ENCODE data around the gene PACS1. TPM values are rescaled to one million over a fixed set of nuclear protein-coding genes. Genes with fewer than 3 reads are reported as not detected.

PACS1 gene
- total RNA-seq, 1 donor from 2014 or later = 86.9 TPM

- DNase-seq (ENCODE audit: low read depth) (no peak), FAIRE-seq (no peak)
- Histone ChIP-seq H3K27me3 (ENCODE audit: insufficient read depth, low read length) (no peaks in the 10 kb centered on the region), H3K4me1 (ENCODE audit: insufficient read depth, low read length) (peaks cover 15% of the 10 kb centered on the region), H2AFZ (ENCODE audit: low read depth, low read length) (no peak overlapping the region), H3K9me3 (ENCODE audit: insufficient read depth, low read depth, low read length) (no peaks in the 10 kb centered on the region), H3K79me2 (ENCODE audit: insufficient read depth, low read length) (peaks cover 17% of the 10 kb centered on the region), H3K4me3 (ENCODE audit: insufficient read depth, low read depth, low read length) (no peak overlapping the region), H3K36me3 (ENCODE audit: insufficient read depth, low read length) (peaks cover 8% of the 10 kb centered on the region), H3K4me2 (ENCODE audit: low read length) (no peak overlapping the region), H3K9ac (ENCODE audit: low read length) (no peak overlapping the region), H3K27ac (ENCODE audit: low read depth, low read length) (no peak overlapping the region), H4K20me1 (ENCODE audit: insufficient read depth, low read length) (peaks cover 47% of the 10 kb centered on the region)
- no peaks in the 10 kb centered on the region for H3K9me3 Mint-ChIP-seq (ENCODE audit: unreplicated experiment)
- H3K27me3 Mint-ChIP-seq (ENCODE audit: low read depth, unreplicated experiment) = no peaks in the 10 kb centered on the region
- H3K27ac Mint-ChIP-seq (ENCODE audit: unreplicated experiment) = peak overlapping the region; percentile 41
- H3K36me3 Mint-ChIP-seq (ENCODE audit: low read depth, unreplicated experiment) = peaks cover 23% of the 10 kb centered on the region
- no peak overlapping the region for H3K4me3 Mint-ChIP-seq (ENCODE audit: unreplicated experiment)
- TF ChIP-seq EZH2 (IDR thresholded peaks at IDR 0.05; ENCODE audit: insufficient read depth, low read length) (no peak), CTCF (IDR thresholded peaks at IDR 0.05; ENCODE audit: insufficient read depth, low read depth, low read length) (no peak)
- H3K4me1 Mint-ChIP-seq (ENCODE audit: low read depth, unreplicated experiment) = peaks cover 4% of the 10 kb centered on the region
Observed at GRCh38 chr11:66264383-66264782, 194.3 kb downstream of the PACS1 start.

- TF ChIP-seq CTCF (IDR thresholded peaks at IDR 0.05; ENCODE audit: insufficient read depth, low read depth, low read length) (no peak), EZH2 (IDR thresholded peaks at IDR 0.05; ENCODE audit: insufficient read depth, low read length) (no peak)
- Histone ChIP-seq H3K9ac (ENCODE audit: low read length) (no peak overlapping the region), H3K36me3 (ENCODE audit: insufficient read depth, low read length) (peaks cover 8% of the 10 kb centered on the region), H2AFZ (ENCODE audit: low read depth, low read length) (no peak overlapping the region), H3K27ac (ENCODE audit: low read depth, low read length) (no peak overlapping the region), H3K9me3 (ENCODE audit: insufficient read depth, low read depth, low read length) (no peaks in the 10 kb centered on the region), H3K4me1 (ENCODE audit: insufficient read depth, low read length) (peaks cover 20% of the 10 kb centered on the region), H3K79me2 (ENCODE audit: insufficient read depth, low read length) (peaks cover 17% of the 10 kb centered on the region), H3K4me2 (ENCODE audit: low read length) (no peak overlapping the region), H3K4me3 (ENCODE audit: insufficient read depth, low read depth, low read length) (no peak overlapping the region), H4K20me1 (ENCODE audit: insufficient read depth, low read length) (peaks cover 47% of the 10 kb centered on the region), H3K27me3 (ENCODE audit: insufficient read depth, low read length) (no peaks in the 10 kb centered on the region)
- DNase-seq (ENCODE audit: low read depth) (no peak), FAIRE-seq (no peak)
- Mint-ChIP-seq H3K9me3 (ENCODE audit: unreplicated experiment) (no peaks in the 10 kb centered on the region), H3K4me3 (ENCODE audit: unreplicated experiment) (no peak overlapping the region), H3K27me3 (ENCODE audit: low read depth, unreplicated experiment) (no peaks in the 10 kb centered on the region), H3K27ac (ENCODE audit: unreplicated experiment) (peak overlapping the region; percentile 41), H3K4me1 (ENCODE audit: low read depth, unreplicated experiment) (peaks cover 7% of the 10 kb centered on the region), H3K36me3 (ENCODE audit: low read depth, unreplicated experiment) (peaks cover 19% of the 10 kb centered on the region)
Observed at GRCh38 chr11:66264914-66265313, 194.8 kb downstream of the PACS1 start.

GRCh38 chr11:66265531-66266377, 195.7 kb downstream of the PACS1 start:
- FAIRE-seq (no peak), DNase-seq (ENCODE audit: low read depth) (no peak)
- H3K4me1 Mint-ChIP-seq (ENCODE audit: low read depth, unreplicated experiment) = peaks cover 7% of the 10 kb centered on the region
- TF ChIP-seq CTCF (IDR thresholded peaks at IDR 0.05; ENCODE audit: insufficient read depth, low read depth, low read length) (no peak), EZH2 (IDR thresholded peaks at IDR 0.05; ENCODE audit: insufficient read depth, low read length) (no peak)
- H3K27ac Mint-ChIP-seq (ENCODE audit: unreplicated experiment) = no peak overlapping the region
- Histone ChIP-seq H3K9ac (ENCODE audit: low read length) (no peak overlapping the region), H3K9me3 (ENCODE audit: insufficient read depth, low read depth, low read length) (no peaks in the 10 kb centered on the region), H3K79me2 (ENCODE audit: insufficient read depth, low read length) (peaks cover 21% of the 10 kb centered on the region), H4K20me1 (ENCODE audit: insufficient read depth, low read length) (peaks cover 52% of the 10 kb centered on the region), H3K4me3 (ENCODE audit: insufficient read depth, low read depth, low read length) (no peak overlapping the region), H3K4me1 (ENCODE audit: insufficient read depth, low read length) (peaks cover 21% of the 10 kb centered on the region), H3K27ac (ENCODE audit: low read depth, low read length) (no peak overlapping the region), H3K4me2 (ENCODE audit: low read length) (no peak overlapping the region), H3K27me3 (ENCODE audit: insufficient read depth, low read length) (no peaks in the 10 kb centered on the region), H2AFZ (ENCODE audit: low read depth, low read length) (no peak overlapping the region), H3K36me3 (ENCODE audit: insufficient read depth, low read length) (peaks cover 11% of the 10 kb centered on the region)
- H3K4me3 Mint-ChIP-seq (ENCODE audit: unreplicated experiment) = no peak overlapping the region
- no peaks in the 10 kb centered on the region for H3K27me3 Mint-ChIP-seq (ENCODE audit: low read depth, unreplicated experiment)
- H3K9me3 Mint-ChIP-seq (ENCODE audit: unreplicated experiment) = no peaks in the 10 kb centered on the region
- peaks cover 18% of the 10 kb centered on the region for H3K36me3 Mint-ChIP-seq (ENCODE audit: low read depth, unreplicated experiment)

Measured in astrocyte (in vitro differentiated cells and primary cell).